ENCODE measurements around the gene PRR7.
A peak's percentile ranks its signal among the peaks of the same experiment; 100 is the strongest.

The PRR7 gene

GRCh38 chr5:177435847-177436536 lies 10.6 kb upstream of the PRR7 start:
- TF ChIP-seq POLR2A (IDR thresholded peaks at IDR 0.05; ENCODE audit: low read length), result no peak
- no peak for TF ChIP-seq GATA1 (IDR thresholded peaks at IDR 0.05; ENCODE audit: low read depth, low read length)
- no peak for DNase-seq

DNA sequence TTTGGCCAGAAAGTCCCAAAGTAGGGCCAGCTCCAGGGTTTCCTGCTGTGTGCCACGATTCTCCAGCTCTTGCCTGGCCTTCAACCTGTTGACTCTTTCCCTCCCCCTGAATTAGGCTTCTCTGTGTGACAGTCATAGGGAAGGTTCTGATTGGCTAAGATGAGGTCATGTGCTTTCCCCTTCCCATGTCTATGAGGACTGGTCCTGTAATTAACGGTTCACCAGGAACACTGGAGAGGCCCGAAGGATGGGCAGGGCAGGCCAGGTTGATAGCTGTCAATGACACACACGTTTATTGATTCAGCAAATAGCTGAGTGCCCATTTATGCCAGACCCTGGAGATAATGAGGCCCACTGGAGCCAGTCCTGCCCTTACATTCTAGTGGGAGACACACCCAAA lies 9.0 kb upstream of the PRR7 start:
- no peak for TF ChIP-seq POLR2A (IDR thresholded peaks at IDR 0.05; ENCODE audit: low read length)
- no peak for TF ChIP-seq GATA1 (IDR thresholded peaks at IDR 0.05; ENCODE audit: low read depth, low read length)
- DNase-seq, result no peak

GRCh38 chr5:177438468-177438867 lies 8.1 kb upstream of the PRR7 start:
- TF ChIP-seq GATA1 (IDR thresholded peaks at IDR 0.05; ENCODE audit: low read depth, low read length) (no peak), POLR2A (IDR thresholded peaks at IDR 0.05; ENCODE audit: low read length) (no peak)

DNA sequence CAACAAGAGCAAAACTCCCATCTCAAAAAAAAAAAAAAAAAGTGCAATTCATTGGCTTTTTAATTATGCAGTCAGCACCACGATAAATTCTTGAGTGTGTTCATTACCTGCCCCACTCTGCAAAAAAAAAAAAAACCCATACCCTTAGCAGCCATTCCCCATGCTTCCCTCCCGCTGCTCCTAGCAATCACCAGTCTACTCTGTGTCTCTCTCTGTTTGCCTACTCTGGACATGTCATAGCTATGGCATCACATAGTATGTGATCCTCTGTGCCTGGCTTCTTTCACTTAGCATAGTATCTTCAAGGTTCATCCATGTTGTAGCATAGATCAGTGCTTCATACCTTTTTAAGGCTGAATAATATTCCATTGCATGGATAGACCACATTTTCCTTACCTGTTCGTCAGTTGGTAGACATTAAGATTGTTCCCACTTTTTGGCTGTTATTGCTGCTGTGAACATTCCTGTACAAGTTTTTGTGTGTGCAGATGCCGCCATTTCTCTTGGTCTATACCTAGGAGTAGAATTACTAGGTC lies 7.0 kb upstream of the PRR7 start:
- DNase-seq, result no peak
- TF ChIP-seq GATA1 (IDR thresholded peaks at IDR 0.05; ENCODE audit: low read depth, low read length), result no peak
- no peak for TF ChIP-seq POLR2A (IDR thresholded peaks at IDR 0.05; ENCODE audit: low read length)

More at GRCh38 chr5:177438468-177438867, 8.1 kb upstream of the PRR7 start:
- DNase-seq, result no peak

- no peak for DNase-seq
- no peak for TF ChIP-seq GATA1 (IDR thresholded peaks at IDR 0.05; ENCODE audit: low read depth, low read length)
These were observed 6.2 kb upstream of the PRR7 start for GRCh38 chr5:177440211-177440989.

DNA sequence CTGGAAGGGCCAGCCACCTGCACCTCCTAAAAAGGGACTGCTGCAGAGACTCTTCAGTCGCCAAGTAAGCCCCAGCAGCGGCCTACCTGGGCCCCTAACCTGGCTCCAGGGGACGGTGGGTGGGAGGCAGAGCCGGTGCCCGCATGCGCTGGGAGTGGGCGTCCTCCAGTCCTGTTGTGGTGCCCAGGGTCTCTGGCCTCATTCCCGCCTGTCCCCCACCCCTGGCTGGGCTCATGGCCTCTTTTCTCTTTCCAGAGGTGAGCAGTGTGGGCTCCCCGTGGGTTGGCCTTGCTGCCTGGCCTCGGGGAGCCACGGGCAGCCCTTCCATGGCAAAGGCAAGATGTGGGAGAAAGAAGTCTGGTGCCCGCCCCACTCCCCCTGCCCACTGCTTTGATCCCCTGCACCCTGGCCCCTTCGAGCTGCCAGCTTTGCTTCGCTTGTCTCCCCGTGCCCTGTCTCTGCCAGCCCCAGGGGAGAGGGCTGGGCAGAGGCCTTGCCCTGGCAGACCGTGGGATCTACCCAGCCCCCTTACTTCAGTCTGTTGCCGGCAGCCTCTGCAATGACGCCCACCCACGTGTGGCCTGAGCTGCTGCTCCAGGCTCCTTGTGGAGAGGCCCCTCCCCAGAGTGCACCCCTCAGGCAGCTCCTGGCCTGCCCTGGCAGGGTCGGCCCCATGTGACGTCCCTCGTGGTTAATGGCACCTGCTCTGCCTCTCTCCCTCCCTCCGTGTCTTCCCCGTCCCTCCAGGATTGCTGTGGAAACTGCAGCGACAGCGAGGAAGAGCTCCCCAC lies 5.4 kb upstream of the PRR7 start:
- TF ChIP-seq POLR2A (IDR thresholded peaks at IDR 0.05; ENCODE audit: low read length) (no peak), GATA1 (IDR thresholded peaks at IDR 0.05; ENCODE audit: low read depth, low read length) (no peak)
- no peak for DNase-seq

GRCh38 chr5:177442066-177442826 lies 4.4 kb upstream of the PRR7 start:
- TF ChIP-seq GATA1 (IDR thresholded peaks at IDR 0.05; ENCODE audit: low read depth, low read length) (no peak), POLR2A (IDR thresholded peaks at IDR 0.05; ENCODE audit: low read length) (no peak)
- DNase-seq, result no peak

DNA sequence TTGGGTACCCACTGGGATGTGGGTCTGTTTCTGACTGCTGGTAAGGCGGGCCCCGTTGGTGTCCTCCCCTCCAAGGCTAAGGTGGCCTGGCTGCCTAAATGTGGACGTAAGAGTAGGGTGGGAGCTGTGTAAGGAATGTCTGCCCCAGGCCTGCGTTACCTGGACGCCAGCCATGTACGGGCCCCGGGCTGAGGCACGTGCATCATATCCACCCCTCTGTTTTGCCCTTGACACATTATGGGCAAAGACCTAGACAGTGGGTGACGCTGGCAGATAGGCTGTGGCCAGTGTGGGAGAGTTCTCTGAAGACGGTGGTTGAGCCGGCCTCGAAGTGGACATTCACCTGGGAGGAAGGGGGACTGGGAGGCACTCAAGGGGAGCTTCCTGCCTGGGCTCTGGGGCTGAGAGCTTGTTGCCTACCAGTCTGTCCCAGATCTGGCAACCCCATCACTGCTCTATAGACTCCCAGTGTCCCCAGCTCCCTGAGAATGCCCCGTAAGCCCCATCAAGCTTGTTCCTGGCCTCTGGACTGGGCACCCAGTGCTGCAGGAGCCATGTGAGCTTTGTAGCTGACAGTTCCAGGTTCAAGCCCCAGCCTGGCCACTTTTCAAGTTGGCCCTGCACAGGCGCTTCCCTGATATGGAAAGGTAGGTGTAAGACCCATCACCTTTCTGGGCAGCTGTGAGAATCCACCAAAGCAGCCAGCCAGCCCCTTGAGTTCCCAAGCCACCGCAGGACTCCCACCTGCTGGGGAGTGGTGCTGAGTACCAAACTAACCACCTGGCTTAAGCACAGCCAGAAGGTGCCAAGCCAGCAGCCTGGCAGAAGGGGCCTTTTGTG lies 3.2 kb upstream of the PRR7 start:
- TF ChIP-seq GATA1 (IDR thresholded peaks at IDR 0.05; ENCODE audit: low read depth, low read length) (no peak), POLR2A (IDR thresholded peaks at IDR 0.05; ENCODE audit: low read length) (no peak)
- no peak for DNase-seq

- no peak for DNase-seq
- TF ChIP-seq POLR2A (IDR thresholded peaks at IDR 0.05; ENCODE audit: low read length) (peak; percentile 45), GATA1 (IDR thresholded peaks at IDR 0.05; ENCODE audit: low read depth, low read length) (no peak)
These were observed 2.2 kb upstream of the PRR7 start for GRCh38 chr5:177444106-177445051.

DNA sequence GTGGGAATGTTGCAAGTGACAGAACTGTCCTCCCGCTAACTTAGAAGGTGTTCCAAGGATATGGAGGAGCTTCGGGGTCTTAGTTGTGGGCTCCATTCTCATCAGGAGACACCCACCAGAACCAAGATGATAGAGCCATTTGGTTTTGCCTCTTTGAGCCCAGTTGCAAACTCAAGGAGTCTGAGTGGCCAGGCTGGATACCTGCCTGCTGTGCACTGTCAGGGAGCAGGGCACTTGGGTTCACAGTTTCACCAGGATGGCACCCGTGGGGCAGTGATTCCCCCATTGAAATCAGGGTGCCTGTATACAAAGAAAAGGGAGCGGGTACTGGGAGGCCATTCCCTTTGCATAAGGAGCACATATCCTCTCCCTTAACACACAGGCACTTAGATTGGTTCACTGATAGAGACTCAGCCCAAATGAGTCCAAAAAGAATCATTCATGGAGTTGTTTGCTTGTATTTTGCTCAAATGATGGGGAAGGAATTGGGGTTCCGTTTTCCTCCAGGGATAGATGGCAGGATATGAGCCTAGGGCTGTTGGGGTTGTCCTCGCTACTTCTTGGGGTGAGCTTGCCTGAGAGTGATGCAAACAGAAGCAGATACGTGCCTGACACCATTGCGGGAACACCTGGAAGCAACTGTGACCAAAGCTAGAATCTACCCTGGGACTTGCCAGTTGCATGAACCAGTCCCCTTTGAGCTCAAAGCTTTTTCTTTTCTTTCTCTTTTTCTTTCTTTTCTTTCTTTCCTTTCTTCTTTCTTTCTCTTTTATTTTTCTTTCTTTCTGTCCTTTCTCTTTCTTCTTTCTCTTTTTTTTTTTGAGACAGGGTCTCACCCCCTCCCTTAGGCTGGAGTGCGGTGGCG lies 1.3 kb upstream of the PRR7 start:
- TF ChIP-seq POLR2A (IDR thresholded peaks at IDR 0.05; ENCODE audit: low read length) (peak; percentile 10), GATA1 (IDR thresholded peaks at IDR 0.05; ENCODE audit: low read depth, low read length) (no peak)
- no peak for DNase-seq

DNA sequence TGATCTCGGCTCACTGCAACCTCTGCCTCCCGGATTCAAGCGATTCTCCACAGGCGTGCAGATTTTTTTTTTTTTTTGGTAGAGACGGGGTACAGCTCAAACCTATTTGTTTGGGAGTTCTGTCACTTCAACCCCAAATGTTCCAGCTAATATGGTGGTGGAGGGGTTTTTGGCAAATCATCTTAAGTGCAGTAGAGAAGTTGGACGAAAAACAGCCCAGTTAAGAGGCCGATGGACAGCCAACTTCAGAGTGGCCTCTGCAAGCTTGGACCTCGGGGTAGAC lies 756 bp upstream of the PRR7 start:
- TF ChIP-seq POLR2A (IDR thresholded peaks at IDR 0.05; ENCODE audit: low read length), result no peak
- TF ChIP-seq GATA1 (IDR thresholded peaks at IDR 0.05; ENCODE audit: low read depth, low read length), result no peak
- DNase-seq, result no peak

Measured in erythroblast (primary cell).